C4-2B (cell line): Measurements from ENCODE around the gene NRXN3.

Source experiments
- ZFX ChIP-seq: fragments of 450-650 bp; IDR thresholded peaks from 2 replicates; pipeline ENCODE4 v1.6.1; 2017
- TF ChIP-seq, protein P1 (sequence below): fragments of 450-650 bp; conservative IDR thresholded peaks from 2 replicates; pipeline ENCODE4 v1.5.1; 2017; ENCODE audit warnings: mild to moderate bottlenecking

DNA sequence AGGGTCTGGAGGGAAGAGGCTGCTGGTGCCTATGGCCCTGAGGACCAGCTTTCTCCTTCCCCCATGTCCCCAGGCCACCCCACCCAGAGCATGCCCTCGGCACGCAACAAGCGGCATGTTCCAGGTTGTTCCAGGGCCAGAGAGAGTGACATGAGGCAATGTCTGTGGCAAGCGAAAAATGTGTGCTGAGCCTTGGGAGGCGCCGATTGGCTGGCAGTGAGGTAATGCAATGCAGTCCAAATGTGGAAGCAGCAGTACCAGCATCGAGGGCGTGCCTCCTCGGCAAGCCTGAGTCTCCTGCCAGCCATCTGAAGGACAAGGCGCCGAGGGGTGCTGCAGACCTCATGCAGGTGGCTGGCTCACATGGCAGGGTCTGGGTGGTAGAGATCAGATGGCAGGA lies 423.8 kb downstream of the NRXN3 start:
- TF ChIP-seq, protein P1, sequence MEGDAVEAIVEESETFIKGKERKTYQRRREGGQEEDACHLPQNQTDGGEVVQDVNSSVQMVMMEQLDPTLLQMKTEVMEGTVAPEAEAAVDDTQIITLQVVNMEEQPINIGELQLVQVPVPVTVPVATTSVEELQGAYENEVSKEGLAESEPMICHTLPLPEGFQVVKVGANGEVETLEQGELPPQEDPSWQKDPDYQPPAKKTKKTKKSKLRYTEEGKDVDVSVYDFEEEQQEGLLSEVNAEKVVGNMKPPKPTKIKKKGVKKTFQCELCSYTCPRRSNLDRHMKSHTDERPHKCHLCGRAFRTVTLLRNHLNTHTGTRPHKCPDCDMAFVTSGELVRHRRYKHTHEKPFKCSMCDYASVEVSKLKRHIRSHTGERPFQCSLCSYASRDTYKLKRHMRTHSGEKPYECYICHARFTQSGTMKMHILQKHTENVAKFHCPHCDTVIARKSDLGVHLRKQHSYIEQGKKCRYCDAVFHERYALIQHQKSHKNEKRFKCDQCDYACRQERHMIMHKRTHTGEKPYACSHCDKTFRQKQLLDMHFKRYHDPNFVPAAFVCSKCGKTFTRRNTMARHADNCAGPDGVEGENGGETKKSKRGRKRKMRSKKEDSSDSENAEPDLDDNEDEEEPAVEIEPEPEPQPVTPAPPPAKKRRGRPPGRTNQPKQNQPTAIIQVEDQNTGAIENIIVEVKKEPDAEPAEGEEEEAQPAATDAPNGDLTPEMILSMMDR: no peak
- TF ChIP-seq ZFX: no peak
